AG10803 (cell line): ENCODE measurements around the gene PAPOLB.

Source experiments
- DNase-seq: peaks from one replicate; pipeline ENCODE4 v3.0.0; 2010; ENCODE audit warnings: low read depth
- H3K4me3 ChIP-seq: 2 replicates; pipeline ENCODE4 v1.5.1; 2011; ENCODE audit warnings: mild to moderate bottlenecking, low read length, control low read depth
- TF ChIP-seq, protein P1 (sequence below): conservative IDR thresholded peaks from 2 replicates; pipeline ENCODE4 v1.5.1; 2011; ENCODE audit warnings: mild to moderate bottlenecking, low read length, control low read depth, inconsistent platforms

The PAPOLB gene

DNA sequence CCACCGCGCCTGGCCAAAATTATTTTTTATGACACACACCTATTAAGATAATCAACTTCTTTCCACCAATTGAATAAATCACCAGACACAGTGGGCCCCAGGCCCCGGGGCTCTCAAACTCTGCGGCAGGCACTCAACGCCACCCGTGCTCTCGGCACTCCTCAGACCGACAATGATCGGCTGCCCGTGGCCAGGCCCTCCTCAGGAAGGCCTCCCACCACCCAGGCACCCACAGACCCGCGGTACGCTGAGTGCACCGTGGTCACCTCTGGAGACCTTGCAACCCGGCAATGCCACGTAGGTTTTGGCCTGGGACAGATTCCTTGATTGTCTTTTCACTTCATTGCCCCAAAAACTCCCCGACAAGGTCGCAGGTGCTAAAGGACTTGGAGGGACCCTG is 14.8 kb upstream of the PAPOLB start:
- H3K4me3 ChIP-seq, result no peak overlapping the region
- DNase-seq, result no peak
- TF ChIP-seq, protein P1, sequence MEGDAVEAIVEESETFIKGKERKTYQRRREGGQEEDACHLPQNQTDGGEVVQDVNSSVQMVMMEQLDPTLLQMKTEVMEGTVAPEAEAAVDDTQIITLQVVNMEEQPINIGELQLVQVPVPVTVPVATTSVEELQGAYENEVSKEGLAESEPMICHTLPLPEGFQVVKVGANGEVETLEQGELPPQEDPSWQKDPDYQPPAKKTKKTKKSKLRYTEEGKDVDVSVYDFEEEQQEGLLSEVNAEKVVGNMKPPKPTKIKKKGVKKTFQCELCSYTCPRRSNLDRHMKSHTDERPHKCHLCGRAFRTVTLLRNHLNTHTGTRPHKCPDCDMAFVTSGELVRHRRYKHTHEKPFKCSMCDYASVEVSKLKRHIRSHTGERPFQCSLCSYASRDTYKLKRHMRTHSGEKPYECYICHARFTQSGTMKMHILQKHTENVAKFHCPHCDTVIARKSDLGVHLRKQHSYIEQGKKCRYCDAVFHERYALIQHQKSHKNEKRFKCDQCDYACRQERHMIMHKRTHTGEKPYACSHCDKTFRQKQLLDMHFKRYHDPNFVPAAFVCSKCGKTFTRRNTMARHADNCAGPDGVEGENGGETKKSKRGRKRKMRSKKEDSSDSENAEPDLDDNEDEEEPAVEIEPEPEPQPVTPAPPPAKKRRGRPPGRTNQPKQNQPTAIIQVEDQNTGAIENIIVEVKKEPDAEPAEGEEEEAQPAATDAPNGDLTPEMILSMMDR, result no peak

DNA sequence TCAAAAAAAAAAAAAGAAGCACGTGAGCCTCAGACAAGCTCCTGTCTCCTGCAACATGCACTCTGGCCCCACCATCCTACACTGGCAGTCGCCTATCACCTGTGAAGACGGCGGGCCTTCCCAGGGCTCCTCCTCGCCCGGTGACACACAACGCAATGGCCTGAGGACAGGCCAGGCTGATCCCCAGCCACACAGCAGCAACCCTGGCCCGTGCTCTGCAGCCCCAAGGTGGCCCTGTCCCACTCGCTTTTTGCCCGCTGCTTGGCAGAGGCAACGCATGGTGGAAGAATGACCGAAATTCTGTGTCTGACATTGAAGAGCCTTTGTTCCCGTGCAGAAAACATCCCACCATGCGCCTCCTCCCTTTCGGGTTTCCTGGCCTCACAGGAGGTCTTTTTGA is 13.6 kb upstream of the PAPOLB start:
- no peak for DNase-seq
- TF ChIP-seq, protein P1, result no peak
- no peak overlapping the region for H3K4me3 ChIP-seq

DNA sequence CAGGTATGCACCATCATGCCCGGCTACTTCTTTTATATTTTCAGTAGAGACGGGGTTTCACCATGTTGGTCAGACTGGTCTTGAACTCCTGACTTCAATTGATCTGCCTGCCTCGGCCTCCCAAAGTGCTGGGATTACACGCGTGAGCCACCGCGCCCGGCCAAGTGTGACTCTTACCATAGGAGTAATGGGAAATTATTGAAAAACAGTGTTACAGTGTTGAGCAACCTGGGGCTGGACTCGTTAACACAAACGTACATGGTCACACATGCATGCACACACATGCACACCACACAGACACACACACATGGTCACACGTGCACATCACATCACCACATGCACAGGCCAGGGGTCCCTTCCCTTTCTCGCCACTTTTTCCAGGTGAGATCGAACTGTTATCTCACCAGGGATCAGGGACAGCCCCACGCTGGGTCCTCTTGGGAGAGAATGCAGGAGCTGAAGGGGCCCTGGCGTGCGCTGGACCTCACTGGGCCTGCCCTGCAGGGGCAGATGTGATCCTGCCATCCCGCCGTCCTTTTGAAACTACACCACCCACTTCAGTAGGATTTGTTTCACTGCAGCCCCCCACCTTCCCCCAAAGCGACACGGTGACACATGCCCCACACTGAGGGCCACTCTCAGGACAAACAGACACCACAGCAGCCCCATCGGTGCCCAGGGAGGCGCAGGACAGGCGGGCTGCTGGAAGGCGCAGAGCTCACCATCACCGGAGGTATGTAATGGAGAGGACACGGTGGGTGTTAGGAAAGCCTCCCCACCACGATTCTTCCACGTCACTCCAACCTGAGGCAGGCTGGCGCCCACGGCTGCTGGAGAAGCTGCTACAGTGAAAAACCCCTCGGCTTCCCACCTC is 11.5 kb upstream of the PAPOLB start:
- no peak overlapping the region for H3K4me3 ChIP-seq
- no peak for DNase-seq
- TF ChIP-seq, protein P1, result no peak

DNA sequence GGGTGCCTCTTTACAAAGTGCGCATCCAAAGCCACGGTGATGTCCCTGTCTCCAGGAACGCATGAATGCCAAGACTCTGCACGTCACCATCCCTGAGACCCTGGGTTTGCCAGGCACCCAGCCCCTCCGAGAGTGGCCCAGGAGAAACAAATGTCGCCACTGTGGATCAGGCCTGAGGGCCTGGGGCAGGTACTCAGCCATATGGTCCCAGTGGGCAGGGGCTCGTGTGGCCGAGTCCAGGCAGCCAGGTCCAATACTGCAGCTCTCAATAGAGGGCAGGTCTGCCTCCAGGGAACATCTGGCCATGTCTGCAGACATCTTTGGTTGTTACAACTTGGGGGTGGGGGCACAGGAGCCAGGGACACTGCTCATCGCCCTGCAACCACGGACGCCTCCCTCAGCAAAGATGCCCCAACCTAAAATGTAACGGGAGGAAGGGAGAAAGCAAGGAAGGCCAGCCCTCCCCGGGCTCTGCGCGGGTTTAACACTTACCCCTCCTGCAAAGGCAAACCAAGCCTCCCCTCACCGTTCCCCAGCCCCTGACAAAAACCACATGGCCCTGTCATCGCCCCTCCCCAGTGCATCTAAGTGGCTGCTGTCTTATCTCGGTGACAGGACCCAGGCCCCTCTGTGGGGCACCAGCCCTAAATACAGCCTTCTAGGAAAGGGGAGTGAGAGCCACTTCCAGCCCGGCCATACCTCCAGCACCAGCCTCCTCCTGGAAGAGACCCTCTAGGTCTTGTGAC is 10.3 kb upstream of the PAPOLB start:
- TF ChIP-seq, protein P1, result no peak
- no peak overlapping the region for H3K4me3 ChIP-seq
- DNase-seq, result no peak

DNA sequence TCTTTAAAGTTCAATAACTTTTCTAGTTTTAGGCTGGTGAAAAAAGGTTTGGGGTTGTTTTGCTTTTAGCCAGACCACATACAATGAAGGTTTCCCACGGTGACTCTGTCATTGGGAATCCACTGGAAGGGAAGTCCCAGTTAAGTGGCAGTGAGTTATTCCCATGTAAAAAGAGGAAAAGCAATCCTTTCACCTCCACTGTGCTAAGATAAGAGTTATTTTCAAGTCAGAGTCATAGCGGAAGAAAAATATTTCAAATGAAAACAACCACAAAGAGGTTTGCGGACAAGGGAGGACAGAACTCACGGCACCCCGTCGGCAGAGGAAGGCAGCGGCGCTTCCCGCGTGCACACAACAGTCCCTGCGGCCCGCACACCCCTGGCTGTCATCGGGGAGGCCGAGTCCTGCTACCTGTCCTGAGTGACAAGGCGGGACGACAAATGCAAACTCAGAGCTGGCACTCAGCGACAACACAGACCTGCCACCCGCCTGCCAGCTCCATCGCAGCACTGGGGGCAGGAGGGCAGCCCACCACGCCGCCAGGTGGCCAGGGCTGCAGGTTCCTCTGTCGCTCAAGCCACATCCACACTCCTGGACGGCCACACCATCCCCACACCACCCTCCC is 9.3 kb upstream of the PAPOLB start:
- TF ChIP-seq, protein P1, result no peak
- DNase-seq, result no peak
- H3K4me3 ChIP-seq, result no peak overlapping the region

DNA sequence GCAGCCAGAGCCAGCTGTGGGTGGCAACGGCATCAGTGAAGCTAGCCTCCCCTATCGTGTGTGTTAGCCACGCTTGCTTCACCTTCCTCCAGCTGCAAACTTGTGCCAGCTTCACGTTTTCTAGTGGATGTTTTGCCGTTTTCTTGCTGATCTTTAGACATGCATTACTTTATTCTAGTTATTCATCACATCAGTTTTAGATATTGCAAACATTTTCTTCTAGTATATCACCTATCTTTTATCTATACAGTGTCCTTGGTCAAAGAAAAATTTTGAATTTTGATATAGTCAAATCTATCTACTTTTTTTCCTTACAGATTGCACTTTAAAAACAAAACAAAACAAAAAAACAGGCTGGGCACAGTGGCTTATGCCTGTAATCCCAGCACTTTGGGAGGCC is 6.7 kb upstream of the PAPOLB start:
- no peak overlapping the region for H3K4me3 ChIP-seq
- TF ChIP-seq, protein P1, result no peak
- no peak for DNase-seq
